NCI-H524 treated with DMSO at 0.1 percent for 48 hours (cell line): ENCODE data around the gene ATP2B3.

ENCODE experiments used
- DNase-seq: peaks from one replicate; lab custom pipeline; 2025; lab: John Stamatoyannopoulos, UW

ATP2B3 gene

GRCh38 chrX:153614818-153615217 lies 97.4 kb downstream of the ATP2B3 start:
- DNase-seq = no peak

DNA sequence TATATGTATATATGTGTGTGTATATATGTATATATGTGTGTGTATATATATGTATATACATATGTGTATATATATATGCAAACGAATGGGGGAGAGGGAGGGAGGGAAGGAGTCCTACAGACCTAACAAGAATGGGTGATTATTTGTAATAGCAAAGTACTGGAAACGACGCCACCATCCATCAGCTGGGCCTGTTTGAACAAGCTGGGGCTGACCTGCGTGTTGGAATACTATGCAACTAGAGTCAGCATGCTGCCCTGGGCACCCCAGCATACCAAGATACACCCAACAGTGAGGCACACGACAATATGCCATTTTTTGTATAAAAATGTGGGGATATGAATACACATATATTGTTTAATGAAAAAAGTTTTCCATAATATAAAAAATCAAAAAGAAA lies 103.1 kb downstream of the ATP2B3 start:
- no peak for DNase-seq

- DNase-seq = no peak
Measured at GRCh38 chrX:153621949-153622598, 104.6 kb downstream of the ATP2B3 start.

GRCh38 chrX:153622661-153623309 lies 105.3 kb downstream of the ATP2B3 start:
- no peak for DNase-seq

- no peak for DNase-seq
Measured at GRCh38 chrX:153623310-153624029, 106.0 kb downstream of the ATP2B3 start.

DNA sequence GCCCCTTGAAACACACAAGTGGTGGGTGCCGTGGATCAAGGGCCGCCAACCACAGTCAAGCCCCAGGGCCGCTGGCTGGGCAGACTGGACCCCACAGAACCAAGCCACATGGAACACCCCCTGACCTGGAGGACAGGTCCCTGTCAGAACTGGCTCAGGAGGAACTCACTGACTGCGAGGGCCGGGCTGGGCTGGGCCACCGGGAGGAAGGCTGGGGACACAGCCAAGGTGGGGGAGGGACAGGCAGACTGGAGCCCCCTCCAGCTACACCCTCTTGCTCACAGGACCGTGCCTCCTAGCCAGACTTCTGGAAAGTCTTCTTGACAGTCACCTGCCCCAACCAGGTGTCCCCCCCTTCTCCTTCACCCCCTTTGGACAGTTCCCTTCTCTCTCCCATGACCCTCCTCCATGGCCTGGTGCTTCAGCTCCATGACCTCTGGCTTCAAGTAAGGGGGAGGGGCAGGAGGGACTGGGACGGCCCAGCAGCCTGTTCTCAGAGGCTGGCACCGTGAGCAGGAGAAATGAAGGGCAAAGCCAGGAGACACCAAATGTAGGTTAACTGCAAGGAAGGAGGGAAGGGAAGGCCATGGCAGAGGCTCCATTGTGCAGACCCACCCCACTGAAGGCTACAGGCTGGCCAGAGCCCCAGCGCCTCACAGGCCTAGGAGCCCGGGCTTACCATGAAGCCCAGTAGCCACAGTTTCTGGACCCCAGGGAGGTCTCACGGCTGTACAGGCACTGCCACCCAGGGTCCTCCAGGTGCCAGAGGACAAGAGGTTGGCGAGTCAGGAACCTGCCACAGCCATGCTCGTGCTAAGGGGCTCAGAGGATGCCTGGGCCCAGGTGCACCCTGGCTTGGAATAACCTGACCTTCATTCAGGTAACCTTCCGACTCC lies 107.0 kb downstream of the ATP2B3 start:
- no peak for DNase-seq

DNA sequence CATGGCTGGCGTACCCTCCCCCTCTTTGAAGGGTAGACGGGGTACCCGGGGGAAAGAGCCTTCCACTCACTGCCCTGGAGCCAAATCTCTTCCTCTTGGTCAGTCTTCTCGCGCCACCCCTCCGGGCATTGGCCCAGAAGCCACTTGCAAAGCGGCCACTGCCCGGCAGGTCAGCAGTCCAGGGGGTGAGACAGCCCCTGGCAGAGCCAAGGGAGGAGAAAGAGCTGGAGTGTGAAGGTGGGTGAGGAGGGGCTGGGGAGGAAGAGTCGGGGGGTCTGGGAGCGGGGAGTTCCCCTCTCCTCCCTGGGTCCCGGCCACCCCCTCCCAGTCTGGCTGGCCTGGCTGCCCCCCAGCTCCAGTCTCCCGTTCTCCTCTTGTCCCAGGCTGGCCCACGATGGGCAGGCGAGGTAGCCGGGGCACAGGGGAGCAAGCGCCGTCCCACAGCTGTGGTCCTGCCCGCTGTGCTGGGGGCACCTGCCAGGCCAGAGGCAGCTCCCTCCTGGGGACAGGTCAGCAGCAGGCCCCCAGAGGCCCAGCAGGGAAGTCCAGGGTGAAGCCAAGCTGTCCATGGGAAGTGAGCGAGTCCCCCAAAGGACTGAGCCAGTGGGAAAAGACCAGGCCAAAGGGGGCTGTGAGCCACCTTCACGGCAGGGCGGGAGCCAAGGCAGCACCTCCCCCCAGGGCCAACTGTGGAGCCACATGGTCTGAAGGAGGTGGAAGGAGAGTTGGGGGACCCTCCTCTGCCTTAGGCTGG lies 108.0 kb downstream of the ATP2B3 start:
- DNase-seq = no peak

- no peak for DNase-seq
Measured at GRCh38 chrX:153626025-153626633, 108.7 kb downstream of the ATP2B3 start.

DNA sequence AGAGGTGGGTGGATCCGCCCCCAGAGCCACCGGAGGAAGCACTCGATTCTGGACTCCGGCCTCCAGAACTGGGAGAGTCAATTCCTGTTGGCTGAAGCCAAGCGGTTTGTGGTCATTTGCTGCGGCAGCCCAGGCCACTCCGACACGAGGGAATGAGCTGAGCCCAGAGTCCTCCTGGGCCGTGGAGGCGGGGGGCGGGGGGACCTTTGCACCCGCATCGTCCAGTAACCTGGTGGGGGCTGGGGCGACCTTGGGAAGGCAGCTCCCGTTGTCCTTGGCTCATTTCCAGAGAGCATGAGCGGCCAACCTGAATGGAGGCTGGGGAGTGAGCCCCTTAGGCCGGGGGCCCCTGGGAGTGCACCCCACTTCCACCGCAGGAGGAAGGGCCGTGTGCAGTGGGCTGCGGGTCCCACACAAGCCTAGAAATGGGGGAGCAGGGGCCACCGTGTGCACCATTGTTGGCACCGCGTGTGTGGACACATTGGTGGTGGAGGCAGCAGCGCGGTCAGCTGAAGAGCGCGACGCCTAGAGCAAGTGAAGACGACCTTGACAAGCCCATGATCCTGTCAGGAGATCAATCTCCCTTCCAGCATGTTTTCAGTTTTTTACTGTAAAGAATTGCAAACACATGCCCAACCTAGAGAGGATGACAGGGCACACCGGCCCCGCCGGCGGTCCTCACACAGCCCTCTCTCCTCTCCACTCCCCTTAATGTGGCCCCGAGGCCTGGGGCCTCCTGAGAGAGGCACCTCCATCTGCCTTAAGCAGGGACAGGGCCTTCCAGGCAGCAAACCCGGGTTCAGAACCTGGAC lies 109.6 kb downstream of the ATP2B3 start:
- no peak for DNase-seq

- DNase-seq = no peak
Measured at GRCh38 chrX:153627675-153628111, 110.3 kb downstream of the ATP2B3 start.

DNA sequence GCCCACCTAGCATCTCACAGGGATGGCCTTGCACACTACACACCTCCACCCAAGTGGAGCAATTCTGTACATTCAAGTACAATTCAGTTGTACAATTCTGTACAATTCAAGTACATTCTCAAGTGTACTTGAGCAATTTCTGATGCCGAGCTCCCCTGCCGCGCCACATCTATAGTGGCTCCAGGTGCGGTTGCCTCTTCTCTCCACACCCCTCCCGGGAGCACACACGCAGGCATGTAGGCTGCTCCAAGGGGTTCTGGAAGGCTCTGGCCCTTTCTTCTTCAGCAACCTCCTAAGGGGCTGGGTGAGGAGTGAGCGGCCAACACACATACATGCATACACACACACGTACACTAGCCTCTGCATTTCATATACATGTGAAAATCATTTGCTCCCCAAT lies 110.7 kb downstream of the ATP2B3 start:
- DNase-seq = no peak

GRCh38 chrX:153628665-153629064 lies 111.2 kb downstream of the ATP2B3 start:
- no peak for DNase-seq

DNA sequence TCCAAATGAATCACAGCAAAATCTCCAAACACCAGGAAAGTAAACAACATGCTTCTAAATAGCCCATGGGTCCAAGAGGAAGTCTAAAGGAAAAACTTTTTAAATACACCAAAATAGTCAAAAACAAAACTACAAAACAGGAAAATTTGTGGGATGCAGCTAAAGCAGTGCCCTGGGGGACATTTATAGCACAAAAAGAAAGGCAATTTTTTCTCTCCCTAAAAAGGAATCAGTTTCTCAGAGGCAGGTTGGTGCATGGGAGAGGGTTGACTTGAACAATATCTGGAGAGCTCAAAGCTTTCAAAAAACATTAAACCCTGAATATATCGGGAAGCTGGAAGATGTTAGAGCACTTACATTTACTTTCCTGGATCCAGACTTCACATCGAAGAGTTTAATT lies 113.9 kb downstream of the ATP2B3 start:
- no peak for DNase-seq

DNA sequence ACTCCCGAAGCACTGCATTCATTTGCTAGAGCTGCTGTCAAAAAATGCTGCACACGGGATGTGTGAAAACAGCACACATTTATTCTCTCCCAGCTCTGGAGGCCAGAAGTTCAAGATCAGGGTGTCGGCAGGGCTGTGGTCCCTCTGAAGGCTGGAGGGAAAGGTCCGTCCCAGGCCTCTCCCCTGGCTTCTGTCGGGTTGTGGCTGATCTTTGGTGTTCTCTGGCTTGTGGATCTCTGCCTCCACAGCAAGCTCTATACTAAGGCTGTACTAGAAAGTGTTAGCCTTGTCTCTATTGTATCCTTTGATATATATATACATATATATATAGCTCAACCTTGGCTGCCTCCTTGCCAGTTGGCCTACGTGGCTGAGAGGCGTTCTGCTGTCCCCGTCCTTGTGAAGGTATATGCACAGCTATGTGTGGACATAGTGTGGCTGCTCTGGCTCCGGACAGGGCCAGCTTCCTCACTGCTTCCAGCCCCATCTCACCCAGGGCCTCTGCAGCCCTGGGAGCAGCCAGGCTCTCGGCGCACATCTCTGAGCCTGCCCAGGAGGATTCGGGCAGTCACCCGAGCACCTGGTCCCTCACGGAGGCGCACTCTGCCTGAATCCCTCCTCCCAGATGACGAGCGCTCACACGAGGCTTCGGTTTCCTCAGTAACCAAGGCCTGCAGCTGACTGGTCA lies 114.6 kb downstream of the ATP2B3 start:
- DNase-seq = no peak
